OCI-LY3 (cell line): ENCODE results near the gene SPPL3.

Experiments used
- H2AFZ ChIP-seq: fragments of 200-600, 300-600 bp; shearing (Covaris generic); 2 replicates; pipeline ENCODE4 v1.6.0; 2014; ENCODE audit warnings: antibody characterized with exemption, low read depth, low read length
- H3K27ac ChIP-seq: fragments of 200-600, 300-600 bp; sonication (generic); 2 replicates; pipeline ENCODE4 v1.5.1; 2014; ENCODE audit warnings: mild to moderate bottlenecking, low read length, moderate library complexity, mixed read lengths
- H3K27me3 ChIP-seq: fragments of 200-600, 300-600 bp; sonication (generic); 2 replicates; pipeline ENCODE4 v1.6.1; 2014; ENCODE audit warnings: low read depth, low read length, mixed read lengths
- H3K36me3 ChIP-seq: fragments of 200-600, 300-600 bp; sonication (generic); replicated peaks from 2 replicates; pipeline ENCODE3; 2014; ENCODE audit warnings: low read depth, low read length, mixed read lengths
- H3K4me1 ChIP-seq: fragments of 300-600, 200-600 bp; sonication (generic); 2 replicates; pipeline ENCODE4 v1.6.1; 2014; ENCODE audit warnings: low read length, mixed read lengths
- H3K4me2 ChIP-seq: fragments of 200-600, 300-600 bp; sonication (generic); 2 replicates; pipeline ENCODE4 v1.6.1; 2014; ENCODE audit warnings: low read length, mixed read lengths
- H3K4me3 ChIP-seq: fragments of 300-600, 200-600 bp; sonication (generic); 2 replicates; pipeline ENCODE4 v1.5.1; 2014; ENCODE audit warnings: antibody characterized with exemption, mild to moderate bottlenecking, low read length, moderate library complexity
- H3K79me2 ChIP-seq: fragments of 300-600, 200-600 bp; shearing (Covaris generic); 2 replicates; pipeline ENCODE4 v1.6.1; 2014; ENCODE audit warnings: mild to moderate bottlenecking, low read length, mixed read lengths
- H3K9ac ChIP-seq: fragments of 300-600, 200-600 bp; shearing (Covaris generic); 2 replicates; pipeline ENCODE4 v1.6.0; 2014; ENCODE audit warnings: mild to moderate bottlenecking, low read length, moderate library complexity
- H3K9me3 ChIP-seq: fragments of 200-600, 300-600 bp; shearing (Covaris generic); 2 replicates; pipeline ENCODE4 v1.6.1; 2014; ENCODE audit warnings: low read length, mixed read lengths; ENCODE audit not compliant: insufficient read depth
- H4K20me1 ChIP-seq: fragments of 200-600, 300-600 bp; sonication (generic); 2 replicates; pipeline ENCODE4 v1.6.1; 2016; ENCODE audit warnings: low read length, mixed read lengths; ENCODE audit not compliant: insufficient read depth
- EZH2phosphoT487 ChIP-seq: fragments of 200-600 bp; shearing (Covaris generic); IDR thresholded peaks from 2 replicates; pipeline ENCODE4 v1.6.1; 2018; ENCODE audit warnings: antibody characterized with exemption, mixed run types, low read depth
- TF ChIP-seq, protein P1 (sequence below): fragments of 200-600, 300-600 bp; sonication (generic); IDR thresholded peaks from 2 replicates; pipeline ENCODE4 v1.5.1; 2014; ENCODE audit warnings: antibody characterized with exemption, low read length, low read depth

The SPPL3 gene

GRCh38 chr12:120887253-120888043 is 16.7 kb downstream of the SPPL3 start:
- Histone ChIP-seq H3K4me2 (no peak overlapping the region), H2AFZ (no peak overlapping the region), H3K79me2 (peaks cover 87% of the 10 kb centered on the region), H3K9ac (no peak overlapping the region), H3K36me3 (peaks cover 5% of the 10 kb centered on the region), H3K4me3 (no peak overlapping the region), H3K9me3 (no peaks in the 10 kb centered on the region), H3K4me1 (peaks cover 13% of the 10 kb centered on the region), H3K27ac (no peak overlapping the region), H4K20me1 (peaks cover 45% of the 10 kb centered on the region), H3K27me3 (no peaks in the 10 kb centered on the region)
- TF ChIP-seq, protein P1, sequence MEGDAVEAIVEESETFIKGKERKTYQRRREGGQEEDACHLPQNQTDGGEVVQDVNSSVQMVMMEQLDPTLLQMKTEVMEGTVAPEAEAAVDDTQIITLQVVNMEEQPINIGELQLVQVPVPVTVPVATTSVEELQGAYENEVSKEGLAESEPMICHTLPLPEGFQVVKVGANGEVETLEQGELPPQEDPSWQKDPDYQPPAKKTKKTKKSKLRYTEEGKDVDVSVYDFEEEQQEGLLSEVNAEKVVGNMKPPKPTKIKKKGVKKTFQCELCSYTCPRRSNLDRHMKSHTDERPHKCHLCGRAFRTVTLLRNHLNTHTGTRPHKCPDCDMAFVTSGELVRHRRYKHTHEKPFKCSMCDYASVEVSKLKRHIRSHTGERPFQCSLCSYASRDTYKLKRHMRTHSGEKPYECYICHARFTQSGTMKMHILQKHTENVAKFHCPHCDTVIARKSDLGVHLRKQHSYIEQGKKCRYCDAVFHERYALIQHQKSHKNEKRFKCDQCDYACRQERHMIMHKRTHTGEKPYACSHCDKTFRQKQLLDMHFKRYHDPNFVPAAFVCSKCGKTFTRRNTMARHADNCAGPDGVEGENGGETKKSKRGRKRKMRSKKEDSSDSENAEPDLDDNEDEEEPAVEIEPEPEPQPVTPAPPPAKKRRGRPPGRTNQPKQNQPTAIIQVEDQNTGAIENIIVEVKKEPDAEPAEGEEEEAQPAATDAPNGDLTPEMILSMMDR, result no peak
- no peak for TF ChIP-seq EZH2phosphoT487

- Histone ChIP-seq H3K27me3 (no peaks in the 10 kb centered on the region), H3K36me3 (no peaks in the 10 kb centered on the region), H3K4me3 (peak overlapping the region; percentile 42), H4K20me1 (peaks cover 43% of the 10 kb centered on the region), H3K9me3 (no peaks in the 10 kb centered on the region), H3K79me2 (peaks cover 90% of the 10 kb centered on the region), H2AFZ (no peak overlapping the region), H3K27ac (peak overlapping the region; percentile 32), H3K4me1 (peaks cover 16% of the 10 kb centered on the region), H3K4me2 (peak overlapping the region; percentile 70), H3K9ac (peak overlapping the region; percentile 2; the same call in 1 of the 2 replicates)
- TF ChIP-seq EZH2phosphoT487, result no peak
- TF ChIP-seq, protein P1, result no peak
These were observed 17.7 kb downstream of the SPPL3 start for GRCh38 chr12:120886199-120887018.

GRCh38 chr12:120885521-120885920 is 18.6 kb downstream of the SPPL3 start:
- Histone ChIP-seq H3K9ac (no peak overlapping the region), H3K79me2 (peaks cover 90% of the 10 kb centered on the region), H3K36me3 (no peaks in the 10 kb centered on the region), H3K9me3 (no peaks in the 10 kb centered on the region), H4K20me1 (peaks cover 40% of the 10 kb centered on the region), H3K27ac (no peak overlapping the region), H2AFZ (no peak overlapping the region), H3K4me2 (no peak overlapping the region), H3K4me3 (no peak overlapping the region), H3K27me3 (no peaks in the 10 kb centered on the region), H3K4me1 (peaks cover 16% of the 10 kb centered on the region)
- TF ChIP-seq, protein P1, result no peak
- TF ChIP-seq EZH2phosphoT487, result no peak

DNA sequence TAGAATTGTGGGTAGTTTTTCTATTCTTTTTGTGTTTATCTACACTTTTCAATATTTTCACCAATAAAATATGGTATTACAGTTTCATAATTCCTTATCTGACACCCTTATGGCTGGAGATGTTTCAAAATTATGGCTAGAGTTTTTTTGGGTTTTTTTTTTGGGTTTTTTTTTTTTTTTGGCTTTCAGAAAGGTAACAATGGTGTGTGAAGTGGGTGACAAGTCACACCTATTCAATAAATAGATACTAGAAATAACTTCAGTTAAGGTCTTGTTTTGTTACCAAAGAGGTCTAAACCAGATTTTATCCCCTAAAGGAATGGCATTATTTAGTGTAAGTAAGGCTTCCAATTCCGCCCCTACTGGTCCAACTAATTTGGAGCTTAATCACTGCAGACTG is 19.5 kb downstream of the SPPL3 start:
- H4K20me1 ChIP-seq, result peaks cover 41% of the 10 kb centered on the region

More for the DNA sequence above, 19.5 kb downstream of the SPPL3 start:
- Histone ChIP-seq H2AFZ (no peak overlapping the region), H3K9me3 (no peaks in the 10 kb centered on the region), H3K27me3 (no peaks in the 10 kb centered on the region), H3K4me3 (no peak overlapping the region), H3K36me3 (no peaks in the 10 kb centered on the region), H3K27ac (no peak overlapping the region), H3K79me2 (peaks cover 95% of the 10 kb centered on the region), H3K4me1 (peaks cover 19% of the 10 kb centered on the region), H3K9ac (no peak overlapping the region), H3K4me2 (no peak overlapping the region)
- no peak for TF ChIP-seq EZH2phosphoT487
- TF ChIP-seq, protein P1, result no peak
